Kasumi-1 (cell line): ENCODE data around the gene FAHD2A.
"Not testable (repeated sequence)": the region's sequence is repeated elsewhere in the genome, so short reads cannot be mapped to it uniquely, and the experiment has no call there.

Experiments used
- DNase-seq, 2 experiments: peaks; one replicate each; lab custom pipeline; 2025; lab: John Stamatoyannopoulos, UW

The FAHD2A gene, protein sequence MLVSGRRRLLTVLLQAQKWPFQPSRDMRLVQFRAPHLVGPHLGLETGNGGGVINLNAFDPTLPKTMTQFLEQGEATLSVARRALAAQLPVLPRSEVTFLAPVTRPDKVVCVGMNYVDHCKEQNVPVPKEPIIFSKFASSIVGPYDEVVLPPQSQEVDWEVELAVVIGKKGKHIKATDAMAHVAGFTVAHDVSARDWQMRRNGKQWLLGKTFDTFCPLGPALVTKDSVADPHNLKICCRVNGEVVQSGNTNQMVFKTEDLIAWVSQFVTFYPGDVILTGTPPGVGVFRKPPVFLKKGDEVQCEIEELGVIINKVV

DNA sequence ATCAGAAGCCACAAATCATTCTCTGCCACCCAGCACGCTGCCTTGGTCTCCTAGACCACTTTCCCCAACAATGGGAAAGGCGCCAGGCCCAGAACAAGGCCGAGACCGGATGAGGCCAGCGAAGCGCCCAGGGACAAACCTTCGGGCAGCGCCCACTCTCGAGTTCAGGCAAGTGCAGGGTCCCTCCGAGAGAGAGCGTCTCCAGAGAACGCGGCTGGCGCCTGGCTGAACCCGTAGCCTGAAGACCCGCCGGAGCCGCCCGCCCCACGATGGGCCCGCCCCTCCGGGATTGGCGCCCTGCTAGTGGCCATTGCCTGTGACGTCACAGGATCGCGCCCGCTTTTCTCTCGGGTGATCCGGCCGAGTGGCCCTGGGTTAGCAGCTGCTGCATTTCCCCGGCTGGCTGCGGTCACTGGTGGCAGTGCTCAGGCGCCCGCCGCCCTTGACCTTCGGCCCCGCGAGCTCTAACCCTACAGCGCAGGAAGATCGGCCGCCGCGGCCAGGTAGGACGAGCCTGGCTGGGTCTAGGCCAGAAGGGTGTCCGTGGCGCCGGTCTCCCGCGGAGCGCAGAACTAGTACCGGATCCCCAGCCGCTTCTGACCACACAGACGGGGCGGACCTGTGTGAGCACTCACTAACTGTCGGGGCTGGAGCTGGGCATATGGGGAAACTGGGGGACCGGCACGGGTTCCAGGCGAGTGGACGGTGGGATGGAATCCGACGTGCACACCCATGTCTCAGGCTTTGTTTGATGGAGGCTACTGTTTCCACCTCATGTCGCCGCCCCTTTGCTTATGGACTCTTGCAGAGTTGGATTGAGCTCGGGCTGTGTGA, at the start of gene FAHD2A:
Gene FAHD2A, plus strand, starts transcription at position 339 of the 834 bp plus-strand sequence. CDS start 2,851 bp downstream, outside the sequence.
- DNase-seq = peak; percentile 83 to 85

DNA sequence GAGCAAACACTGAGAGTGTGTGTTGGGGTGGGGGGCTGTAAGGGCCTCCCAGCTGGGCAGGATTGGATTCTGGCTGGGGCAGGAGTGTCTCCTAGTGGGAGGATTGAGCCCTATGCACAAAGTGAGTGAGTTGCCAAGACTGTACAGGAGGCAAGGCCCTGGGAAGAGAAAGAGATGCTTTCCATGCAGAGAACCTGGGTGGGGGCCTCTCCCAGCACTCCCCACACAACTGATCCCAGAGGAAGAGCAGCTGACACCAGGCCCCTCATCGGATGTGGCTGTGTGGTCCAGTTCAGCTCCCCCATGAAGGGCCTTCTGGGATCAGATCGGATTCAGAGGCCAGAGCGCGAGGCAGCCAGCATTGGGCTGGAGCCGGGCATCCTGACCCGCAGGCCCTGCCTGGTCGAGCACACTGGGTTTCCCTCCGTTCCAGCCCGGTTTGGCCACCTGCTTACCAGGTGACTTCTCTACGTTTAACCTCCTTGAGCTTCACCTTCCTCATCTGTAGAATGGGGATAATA, 49.4 kb upstream of the FAHD2A start:
- no peak for DNase-seq

DNA sequence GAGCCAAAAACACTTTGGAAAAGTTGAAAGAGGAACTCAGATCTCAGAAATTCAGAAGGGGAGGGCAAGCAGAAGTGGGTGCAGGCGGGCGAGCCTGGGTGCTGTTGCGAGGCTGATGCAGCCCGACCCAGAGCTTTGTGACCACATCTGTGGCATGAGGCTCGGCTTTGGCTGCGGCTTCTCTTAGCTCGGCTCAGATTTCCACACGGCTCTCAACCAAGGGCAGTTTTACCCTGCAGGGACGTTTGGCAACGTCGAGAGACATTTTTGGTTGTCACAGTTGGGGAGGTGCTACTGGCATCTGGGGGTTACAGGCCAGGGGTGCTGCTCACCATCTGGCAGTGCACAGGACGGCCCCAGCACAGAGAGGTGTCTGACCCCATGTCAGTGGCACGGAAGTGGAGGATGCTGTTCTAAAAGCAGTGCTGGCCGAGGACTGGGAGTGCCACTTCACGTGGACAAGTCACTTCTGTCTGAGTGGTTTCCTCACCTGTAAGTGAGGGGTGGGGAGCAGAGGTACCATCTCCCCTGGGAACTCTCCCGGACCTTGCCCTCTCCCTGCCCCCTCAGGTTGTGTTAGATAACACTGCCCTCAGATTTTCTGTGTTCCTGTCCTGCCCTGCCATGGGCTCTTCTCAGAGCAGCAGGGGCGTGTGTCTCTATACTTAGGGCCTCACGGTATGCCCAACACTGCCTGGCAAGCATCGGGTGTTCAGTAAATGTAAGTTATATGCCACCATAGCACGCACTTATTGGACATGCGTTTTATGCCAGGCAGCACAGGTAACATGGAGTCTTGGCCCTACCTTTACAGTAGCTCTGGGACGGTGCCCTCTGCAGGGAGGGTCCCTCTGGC, 48.7 kb upstream of the FAHD2A start:
- peak; percentile 54 to 56 for DNase-seq

DNA sequence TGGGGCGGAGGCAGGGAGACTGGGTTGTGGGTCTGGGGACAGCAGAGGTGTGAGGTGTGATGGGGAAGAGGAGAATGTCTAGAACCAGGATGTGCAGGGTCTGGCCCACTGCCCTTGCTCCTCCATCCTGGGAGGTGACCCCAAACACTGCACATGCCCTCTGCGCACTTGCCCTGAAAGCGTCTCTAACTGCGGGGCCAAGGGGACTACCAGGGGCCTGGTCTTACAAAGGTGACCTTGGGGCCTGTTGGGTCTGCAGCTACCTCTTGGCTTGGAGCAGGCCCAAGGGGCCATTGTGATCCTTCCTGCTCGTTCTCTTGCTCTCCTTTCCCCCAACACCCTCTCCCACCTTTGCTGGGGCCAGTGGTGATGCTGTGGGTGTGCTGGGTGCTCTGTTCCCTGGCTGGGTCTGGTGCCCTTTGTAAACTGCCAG, 48.0 kb upstream of the FAHD2A start:
- DNase-seq = no peak

DNA sequence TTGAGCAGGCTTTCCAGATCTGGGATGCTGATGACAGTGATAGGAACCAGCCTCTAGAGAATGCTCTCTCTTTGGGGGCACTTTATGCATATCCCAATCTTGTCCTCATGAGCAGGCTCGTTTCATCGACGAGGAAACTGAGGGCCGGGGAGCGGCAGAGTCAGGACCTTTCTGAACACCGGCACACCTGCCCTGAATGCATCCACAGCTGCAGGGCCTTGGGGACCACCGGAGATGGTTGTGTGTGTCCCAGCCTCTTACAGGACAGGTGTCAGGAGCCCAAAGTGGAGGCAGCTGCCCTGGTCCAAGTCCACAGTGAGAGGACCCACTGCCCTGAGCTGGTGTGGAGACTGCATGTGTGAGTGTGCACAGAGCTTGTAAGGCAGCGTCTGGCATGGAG, 47.6 kb upstream of the FAHD2A start:
- DNase-seq = no peak

DNA sequence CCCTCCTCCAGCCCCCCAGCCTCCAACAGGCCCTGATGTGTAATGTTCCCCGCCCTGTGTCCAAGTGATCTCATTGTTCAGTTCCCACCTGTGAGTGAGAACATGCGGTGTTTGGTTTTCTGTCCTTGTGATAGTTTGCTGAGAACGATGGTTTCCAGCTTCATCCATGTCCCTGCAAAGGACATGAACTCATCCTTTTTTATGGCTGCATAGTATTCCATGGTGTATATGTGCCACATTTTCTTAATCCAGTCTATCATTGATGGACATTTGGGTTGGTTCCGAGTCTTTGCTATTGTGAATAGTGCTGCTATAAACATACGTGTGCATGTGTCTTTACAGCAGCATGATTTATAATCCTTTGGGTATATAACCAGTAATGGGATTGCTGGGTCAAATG, 47.0 kb upstream of the FAHD2A start:
- not testable (repeated sequence) for DNase-seq

DNA sequence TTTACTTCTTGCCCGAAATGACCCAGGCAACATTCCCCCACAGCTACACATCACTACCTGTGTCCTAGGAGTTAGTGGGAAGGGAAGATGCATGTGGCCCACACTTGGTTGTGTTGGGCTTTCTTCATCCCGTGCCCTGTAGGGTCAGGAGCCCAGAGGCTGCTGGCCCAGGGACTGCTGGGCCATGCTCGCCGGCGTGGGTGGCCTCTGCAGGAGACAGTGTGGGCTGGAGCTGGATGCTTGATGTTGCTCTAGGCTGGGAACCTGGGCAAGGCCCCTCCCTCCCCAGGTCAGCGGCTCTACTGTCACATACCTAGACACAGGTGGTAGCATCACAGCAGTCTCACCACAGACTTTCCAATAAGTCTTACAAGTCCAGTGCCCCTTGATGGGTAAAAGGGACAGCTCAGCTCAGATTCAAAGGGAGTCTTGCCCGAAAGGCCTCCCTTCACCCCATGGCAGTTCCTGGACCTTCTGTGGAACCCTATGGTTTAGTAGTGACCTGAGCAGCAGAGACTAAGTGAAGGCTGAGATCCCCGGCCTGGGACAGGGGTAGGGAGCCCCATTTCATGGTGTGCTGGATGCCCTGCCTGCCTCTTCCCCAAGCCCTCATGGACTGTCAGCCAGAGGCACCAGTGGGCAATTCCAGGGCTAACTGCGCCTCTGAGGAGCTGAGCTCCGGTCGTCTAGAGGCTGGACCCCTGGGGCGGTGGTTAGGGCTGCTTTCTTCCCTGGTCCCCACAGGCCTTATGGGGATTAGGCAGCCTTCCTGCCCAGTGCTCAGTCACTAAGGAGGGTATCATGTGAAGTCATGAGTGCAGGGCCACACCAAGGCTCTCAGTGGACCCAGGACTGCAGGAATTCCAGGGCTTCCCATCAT, 45.4 kb upstream of the FAHD2A start:
- DNase-seq = no peak

DNA sequence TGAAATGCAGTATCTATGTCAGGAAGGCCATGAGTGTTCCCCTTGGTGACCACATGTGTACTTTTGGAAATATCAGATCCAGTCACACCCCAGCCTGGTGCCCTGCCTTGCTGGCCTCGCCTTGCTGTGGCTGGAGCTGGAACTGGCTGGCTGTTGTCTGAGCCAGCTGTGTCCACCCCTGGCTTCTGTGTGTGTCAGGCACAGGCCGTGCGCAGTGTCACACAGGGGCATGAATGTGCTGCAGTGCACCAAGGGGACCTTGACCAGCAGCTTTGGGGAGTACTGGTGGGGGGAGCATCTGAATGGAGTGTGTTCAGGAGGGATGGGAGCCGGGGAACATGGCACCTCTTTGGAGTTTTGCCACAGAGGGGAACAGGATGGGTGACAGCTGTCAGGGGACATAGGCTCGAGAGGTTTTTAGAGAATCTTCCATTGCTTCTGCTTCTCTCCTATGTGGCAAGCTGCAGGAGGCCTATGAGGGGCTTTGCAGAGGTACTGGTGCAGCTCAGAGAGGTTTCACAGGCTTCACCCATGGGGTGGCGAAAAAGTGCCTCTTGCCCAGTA, 44.7 kb upstream of the FAHD2A start:
- no peak for DNase-seq

DNA sequence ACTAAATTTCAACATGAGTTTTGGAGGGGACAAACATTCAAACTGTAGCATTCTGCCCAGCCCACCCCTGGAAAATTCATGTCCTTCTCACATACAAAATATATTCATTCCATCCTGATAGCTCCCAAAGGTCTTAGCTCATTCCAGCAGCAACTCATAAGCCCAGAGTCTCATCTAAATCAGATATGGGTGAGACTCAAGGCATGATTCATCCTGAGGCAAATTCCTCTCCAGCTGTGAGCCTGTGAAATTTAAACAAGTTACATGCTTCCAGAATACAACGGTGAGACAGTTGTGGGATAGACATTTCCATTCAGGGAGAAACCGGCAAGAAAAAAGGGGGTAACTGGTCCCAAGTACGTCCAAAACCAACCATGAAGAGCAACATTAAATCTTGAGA, 43.5 kb upstream of the FAHD2A start:
- DNase-seq = no peak

DNA sequence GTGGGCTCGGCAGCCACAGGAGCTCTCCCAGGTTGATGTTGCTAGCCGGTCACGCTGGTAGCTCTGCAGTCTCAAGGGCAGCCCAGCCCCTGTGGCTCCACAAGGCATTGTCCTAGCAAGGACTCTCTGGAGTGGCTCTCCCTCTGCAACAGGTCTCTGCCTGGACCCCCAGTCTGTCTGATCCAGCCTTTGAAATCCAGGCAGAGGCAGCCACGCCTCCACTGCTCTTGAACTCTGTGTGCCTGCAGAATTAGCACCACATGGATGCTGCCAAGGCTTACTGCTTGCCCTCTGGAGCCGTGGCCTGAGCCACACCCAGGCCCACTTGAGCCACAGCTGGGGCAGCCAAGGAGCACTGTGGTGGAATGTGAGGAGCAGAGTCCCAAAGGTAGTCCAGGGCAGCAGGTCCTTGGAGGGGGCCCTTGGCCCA, 43.0 kb upstream of the FAHD2A start:
- DNase-seq = no peak

DNA sequence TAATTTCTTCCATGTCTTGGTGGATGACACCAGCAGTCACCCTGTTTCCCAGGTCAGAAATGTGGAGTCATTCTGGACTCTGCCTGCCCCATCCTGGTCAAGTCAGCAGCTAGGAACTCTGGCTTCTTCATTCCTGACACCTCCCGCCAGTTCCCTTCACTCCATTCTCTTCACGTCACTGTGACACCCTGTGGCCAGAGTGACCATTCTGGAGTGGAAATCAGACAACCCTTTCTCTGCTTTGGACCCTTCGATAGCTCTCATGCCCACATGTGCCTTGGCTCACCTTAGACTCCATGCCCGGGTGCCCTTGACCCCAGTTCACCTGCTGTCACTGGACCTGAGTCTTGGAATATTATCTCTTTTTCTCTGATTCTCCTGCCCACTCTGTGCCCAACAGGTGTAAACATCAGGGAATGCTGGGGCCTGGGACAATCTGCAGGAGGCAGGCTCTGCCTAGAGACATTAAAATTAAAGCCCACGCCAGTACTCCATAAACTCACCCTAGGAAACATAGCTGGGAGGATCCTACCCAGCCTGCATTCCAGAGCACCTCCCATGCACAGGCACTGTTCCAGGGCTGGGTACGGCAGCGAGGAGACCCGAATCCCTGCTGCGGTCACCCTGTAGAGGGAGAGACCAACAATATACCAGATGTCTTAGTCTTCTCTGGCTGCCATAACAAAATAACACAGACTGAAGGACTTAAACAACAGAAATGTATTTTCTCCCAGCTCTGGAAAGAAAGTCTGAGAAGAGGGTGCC, 41.1 kb upstream of the FAHD2A start:
- no peak for DNase-seq

DNA sequence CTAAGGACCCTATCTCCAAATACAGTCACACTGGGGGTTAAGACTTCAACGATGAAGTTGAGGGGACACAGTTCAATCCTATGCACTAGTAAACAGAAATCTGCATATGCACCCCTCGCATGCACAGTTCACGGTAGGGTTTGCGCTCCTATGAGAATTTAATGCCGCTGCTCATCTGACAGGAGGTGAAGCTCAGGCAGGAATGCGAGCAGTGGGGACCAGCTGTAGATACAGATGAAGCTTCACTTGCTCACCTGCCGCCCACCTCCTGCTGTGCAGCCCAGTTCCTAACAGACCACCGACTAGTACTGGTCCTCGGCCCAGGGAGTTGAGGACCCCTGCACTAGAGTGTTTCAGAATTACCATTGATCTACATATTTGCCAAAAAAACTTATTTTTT, 40.0 kb upstream of the FAHD2A start:
- DNase-seq = no peak

DNA sequence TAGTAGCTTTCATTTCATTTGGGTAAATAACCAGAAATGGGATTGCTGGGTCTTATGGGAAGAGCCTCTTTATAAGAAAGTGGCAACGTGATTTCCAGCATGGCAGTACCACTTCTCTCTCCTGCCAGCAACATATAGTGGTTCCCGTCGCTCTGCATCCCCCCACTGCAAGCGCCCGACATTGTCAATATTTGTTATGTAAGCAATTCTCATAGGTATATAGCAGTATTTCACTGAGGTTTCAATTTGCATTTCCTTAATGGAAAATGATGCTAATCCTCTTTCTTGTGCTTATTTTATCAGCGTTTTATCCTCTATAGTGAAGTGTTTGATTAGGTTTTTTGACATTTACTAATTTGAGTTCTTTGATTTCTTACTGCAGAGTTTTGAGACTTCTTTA, 36.0 kb upstream of the FAHD2A start:
- DNase-seq = no peak

DNA sequence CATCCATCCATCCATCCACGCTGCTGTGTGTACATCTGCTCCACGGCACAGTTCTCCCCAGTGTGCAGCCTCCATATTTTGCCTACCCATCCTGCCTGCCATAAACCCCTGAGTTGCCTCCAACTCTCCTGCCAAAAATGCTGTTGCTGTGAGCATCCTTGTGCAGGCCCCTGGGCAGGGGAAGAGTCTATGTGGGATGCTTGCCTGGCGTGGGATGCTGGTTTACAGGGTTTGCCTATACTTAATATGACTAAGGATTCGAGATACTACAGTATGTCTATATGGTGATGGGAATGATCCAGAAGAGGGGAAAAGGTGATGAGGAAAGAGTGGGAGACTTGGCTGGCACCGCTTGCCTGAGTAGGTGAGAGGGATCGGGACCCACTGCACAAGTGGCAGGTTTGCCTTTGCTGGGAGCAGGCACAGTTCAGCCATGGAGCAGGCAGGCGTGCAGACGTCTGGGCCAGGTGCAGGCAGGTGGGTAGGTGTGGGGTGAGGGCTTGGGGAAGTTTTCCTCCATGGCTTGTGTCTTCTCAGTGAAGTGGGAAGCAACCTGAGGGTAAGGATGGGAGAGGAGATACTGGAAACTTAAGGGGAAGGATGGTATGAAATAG, 30.2 kb upstream of the FAHD2A start:
- DNase-seq = no peak

DNA sequence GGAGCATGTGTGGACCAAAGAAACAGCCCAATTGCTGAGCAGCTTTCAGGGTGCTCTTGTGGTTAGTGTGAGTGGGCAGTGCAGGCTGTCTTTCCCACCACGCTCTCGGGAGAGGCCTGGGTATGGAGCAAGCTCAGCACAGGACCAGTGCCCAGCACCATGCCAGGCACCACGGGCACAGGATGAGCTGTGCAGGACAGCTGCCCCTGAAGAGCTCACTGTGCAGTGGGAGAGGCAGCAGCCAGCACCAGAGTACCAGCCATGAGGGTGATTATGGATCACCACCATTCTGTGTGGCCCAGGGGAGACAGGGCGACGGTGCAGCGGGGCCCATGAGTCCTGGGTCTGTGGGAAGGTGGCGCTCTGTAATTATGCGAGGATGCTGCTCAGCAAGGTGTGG, 29.7 kb upstream of the FAHD2A start:
- no peak for DNase-seq

DNA sequence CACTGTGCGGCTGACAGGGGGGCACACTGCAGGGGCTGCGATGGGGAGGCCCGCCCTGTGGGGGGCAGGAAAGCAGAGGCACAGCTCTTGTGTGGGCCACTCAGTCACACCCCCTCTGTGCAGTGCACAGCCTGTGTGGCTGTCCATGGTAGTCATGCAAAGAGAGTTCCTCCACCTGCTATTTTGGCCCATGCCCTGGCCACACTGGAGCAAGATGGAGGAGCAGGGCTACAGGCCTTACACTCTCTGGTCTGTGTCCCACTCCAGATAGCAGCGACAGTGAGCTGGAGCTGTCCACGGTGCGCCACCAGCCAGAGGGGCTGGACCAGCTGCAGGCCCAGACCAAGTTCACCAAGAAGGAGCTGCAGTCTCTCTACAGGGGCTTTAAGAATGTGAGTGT, 28.5 kb upstream of the FAHD2A start:
- DNase-seq = no peak

DNA sequence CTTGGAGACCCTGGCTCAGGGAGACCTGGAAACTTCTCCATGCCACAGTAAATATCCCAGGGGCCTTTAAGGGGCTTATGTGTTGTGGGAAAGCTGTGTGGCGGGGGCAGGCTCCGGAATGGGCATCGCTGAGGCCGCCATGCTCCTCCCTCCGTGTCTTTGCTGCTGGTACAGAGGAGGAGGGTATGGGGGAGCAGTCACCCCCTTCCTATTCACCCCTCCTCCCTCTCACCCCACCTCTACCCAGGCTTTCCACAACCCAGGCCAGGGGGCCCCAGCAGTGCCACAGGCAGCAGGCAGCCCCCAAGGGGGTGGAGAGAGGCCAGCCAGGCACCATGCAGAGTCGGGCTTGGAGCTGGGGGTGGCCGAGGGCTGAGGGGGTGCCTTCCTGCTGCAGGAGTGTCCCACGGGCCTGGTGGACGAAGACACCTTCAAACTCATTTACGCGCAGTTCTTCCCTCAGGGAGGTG, 28.0 kb upstream of the FAHD2A start:
- no peak for DNase-seq

DNA sequence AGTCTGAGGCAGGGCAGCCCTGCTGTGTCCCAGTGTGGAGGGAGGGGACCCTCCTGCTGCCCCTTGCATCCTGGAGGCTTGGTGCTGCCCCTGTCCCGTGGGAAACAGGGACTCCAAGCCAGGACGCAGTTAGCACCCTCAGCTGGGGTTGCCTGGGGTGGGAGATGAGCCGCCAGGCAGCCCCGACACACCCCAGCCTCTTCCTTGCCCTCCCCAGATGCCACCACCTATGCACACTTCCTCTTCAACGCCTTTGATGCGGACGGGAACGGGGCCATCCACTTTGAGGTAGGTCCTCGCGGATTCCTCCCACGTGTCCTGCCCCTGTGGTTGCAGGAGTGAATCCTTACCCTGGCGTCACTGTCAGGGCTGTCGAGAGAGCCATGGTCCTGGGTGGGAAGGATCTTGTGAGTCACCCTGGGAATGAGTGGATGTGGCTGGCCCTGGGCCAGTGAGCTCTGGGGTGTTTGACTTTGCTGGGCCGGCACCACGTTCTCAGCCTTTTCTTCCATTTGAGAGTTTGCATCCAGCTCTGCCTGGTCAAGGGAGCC, 27.5 kb upstream of the FAHD2A start:
- DNase-seq = no peak

DNA sequence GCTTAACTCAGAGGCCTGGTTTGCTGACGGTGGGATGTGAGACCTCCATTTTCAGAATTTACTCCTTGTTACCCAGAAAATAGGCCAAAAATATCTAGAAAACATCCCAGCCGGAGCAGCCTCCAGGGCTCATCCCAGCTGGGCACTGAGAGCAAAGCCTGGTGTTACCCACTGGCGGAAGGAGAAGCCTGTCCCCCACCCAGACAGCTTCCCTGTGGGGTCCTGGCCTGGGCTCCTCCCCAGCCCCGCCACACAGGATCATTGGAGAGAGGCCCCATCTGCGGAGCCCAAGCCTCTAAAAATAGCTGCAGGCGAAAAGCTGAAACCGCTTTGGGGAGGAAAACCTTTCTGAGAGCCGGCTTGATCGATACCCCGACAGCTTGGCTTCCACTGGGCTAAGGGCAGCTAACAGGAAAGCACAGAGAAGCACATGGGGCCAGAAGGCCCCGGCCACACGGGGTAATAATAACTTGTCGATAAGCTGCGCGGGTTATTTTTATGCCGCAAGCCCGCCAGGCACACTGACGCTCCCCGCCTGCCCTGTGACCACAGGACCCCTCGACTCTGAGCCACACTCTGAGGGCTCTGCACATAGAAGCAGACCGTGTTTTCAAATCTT, 26.9 kb upstream of the FAHD2A start:
- no peak for DNase-seq
